Mesodermal cell (in vitro differentiated cells): Measurements from ENCODE around the gene ZNF853.
"Not testable (repeated sequence)": the region's sequence is repeated elsewhere in the genome, so short reads cannot be mapped to it uniquely, and the experiment has no call there.

Experiments
- H3K27ac ChIP-seq: 2 replicates; pipeline ENCODE4 v1.7.0; 2013; ENCODE audit warnings: mild to moderate bottlenecking, low read depth, low read length, moderate library complexity; ENCODE audit not compliant: severe bottlenecking
- H3K36me3 ChIP-seq: 2 replicates; pipeline ENCODE4 v1.7.1; 2013; ENCODE audit warnings: mild to moderate bottlenecking, low read length, moderate library complexity; ENCODE audit not compliant: control insufficient read depth, insufficient read depth
- H3K4me1 ChIP-seq: one replicate; pipeline ENCODE4 v1.7.1; 2013; ENCODE audit warnings: mild to moderate bottlenecking, low read length; ENCODE audit not compliant: insufficient read depth, control insufficient read depth, poor library complexity, severe bottlenecking
- H3K4me3 ChIP-seq: 2 replicates; pipeline ENCODE4 v1.7.0; 2013; ENCODE audit warnings: low read length, control low read depth, mild to moderate bottlenecking; ENCODE audit not compliant: insufficient read depth, poor library complexity, severe bottlenecking; ENCODE audit errors: extremely low read depth
- H3K9me3 ChIP-seq: 2 replicates; pipeline ENCODE4 v1.7.1; 2013; ENCODE audit warnings: mild to moderate bottlenecking, low read length, moderate library complexity; ENCODE audit not compliant: control insufficient read depth
- WGBS, 2 experiments: methylation state at CpG; one replicate each; pipeline ENCODE4 v1.1.5; 2013; ENCODE audit warnings: missing lambda C conversion rate in 2 of 2; ENCODE audit not compliant: insufficient coverage in 2 of 2; 5-methylcytosine and 5-hydroxymethylcytosine counted together

Gene ZNF853

DNA sequence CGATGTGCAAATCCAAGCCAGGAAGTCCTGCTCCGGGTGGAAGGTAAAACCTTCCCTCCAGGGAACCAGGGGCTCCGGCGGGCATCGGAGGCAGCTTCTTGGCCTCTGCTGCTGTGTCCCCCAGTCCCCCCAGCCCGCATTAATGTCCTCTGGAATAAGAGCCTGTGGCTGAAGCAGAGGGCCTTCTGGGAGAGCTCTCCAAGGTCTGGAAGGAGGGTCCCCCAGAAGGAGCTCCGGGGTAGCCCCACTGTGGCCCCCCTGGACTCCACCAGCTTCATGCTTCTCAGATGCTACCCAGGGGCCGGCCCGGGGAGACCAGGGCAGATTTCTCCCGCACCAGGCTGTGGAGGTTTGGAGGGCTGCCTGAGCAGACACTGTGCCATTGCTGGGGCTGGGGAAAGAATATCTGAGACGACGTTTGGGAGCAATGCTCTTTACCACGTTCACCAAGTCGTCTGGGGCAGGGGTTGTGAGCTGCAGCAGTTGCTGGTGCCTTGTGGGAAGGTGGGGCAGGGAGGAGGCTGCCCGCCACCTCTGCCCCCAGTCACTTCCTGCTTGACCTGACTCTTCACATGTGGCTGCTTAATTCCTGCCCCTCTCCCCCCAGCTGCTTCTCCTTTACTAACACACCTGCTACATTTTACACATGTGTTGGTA lies 8.3 kb downstream of the ZNF853 start:
- 89 to 93% methylated on average over 13 of the region's 15 CpGs for WGBS, 2 experiments
- Histone ChIP-seq H3K4me3 (no peak overlapping the region), H3K36me3 (peaks cover 19% of the 10 kb centered on the region), H3K27ac (no peak overlapping the region), H3K9me3 (no peaks in the 10 kb centered on the region), H3K4me1 (no peaks in the 10 kb centered on the region)

DNA sequence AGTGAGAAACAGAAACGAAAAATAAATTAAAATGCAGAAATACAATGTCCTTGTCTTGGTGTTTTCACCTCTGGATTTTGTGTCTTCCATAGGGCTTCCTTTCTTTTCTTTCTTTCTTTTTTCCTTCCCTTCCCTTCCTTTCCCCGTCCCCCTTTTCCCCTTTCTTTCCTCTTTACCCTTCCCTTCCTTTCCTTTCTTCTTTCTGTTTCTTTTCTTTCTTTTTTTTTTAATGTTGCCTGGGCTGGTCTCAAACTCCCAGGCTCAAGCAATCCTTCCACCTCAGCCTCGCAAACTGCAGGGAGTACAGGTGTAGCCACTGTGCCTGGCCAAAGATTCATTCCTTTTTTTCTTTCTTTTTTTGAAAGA lies 8.8 kb downstream of the ZNF853 start:
- Histone ChIP-seq H3K36me3 (peaks cover 19% of the 10 kb centered on the region), H3K27ac (no peak overlapping the region), H3K9me3 (no peaks in the 10 kb centered on the region), H3K4me1 (no peaks in the 10 kb centered on the region), H3K4me3 (no peak overlapping the region)
- WGBS, 2 experiments, result 86 to 100% methylated on average over 1 to 2 of the region's 3 CpGs

DNA sequence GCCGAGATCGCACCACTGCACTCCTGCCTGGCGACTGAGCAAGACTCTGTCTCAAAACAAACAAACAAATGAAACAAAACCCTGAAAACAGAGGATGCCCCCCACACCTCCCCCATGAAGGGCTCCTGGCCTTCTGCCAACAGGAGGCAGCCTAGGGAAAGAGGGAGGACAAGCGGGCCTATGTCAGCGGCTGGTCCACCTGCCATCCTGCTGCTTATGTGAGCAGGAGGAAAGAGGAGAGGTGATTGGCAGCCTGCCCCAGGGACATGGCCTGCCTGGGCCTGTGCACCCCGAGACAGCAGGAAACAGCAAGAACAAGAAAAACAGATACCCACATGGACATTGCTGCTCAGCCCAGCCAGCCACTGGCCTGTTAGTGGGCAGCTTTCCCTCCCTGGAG lies 12.6 kb downstream of the ZNF853 start:
- no peak overlapping the region for H3K4me3 ChIP-seq
- H3K9me3 ChIP-seq, result no peaks in the 10 kb centered on the region
- peaks cover 7% of the 10 kb centered on the region for H3K36me3 ChIP-seq
- no peaks in the 10 kb centered on the region for H3K4me1 ChIP-seq
- no peak overlapping the region for H3K27ac ChIP-seq
- WGBS, 2 experiments, result 76 to 93% methylated on average over 3 to 4 of the region's 6 CpGs

DNA sequence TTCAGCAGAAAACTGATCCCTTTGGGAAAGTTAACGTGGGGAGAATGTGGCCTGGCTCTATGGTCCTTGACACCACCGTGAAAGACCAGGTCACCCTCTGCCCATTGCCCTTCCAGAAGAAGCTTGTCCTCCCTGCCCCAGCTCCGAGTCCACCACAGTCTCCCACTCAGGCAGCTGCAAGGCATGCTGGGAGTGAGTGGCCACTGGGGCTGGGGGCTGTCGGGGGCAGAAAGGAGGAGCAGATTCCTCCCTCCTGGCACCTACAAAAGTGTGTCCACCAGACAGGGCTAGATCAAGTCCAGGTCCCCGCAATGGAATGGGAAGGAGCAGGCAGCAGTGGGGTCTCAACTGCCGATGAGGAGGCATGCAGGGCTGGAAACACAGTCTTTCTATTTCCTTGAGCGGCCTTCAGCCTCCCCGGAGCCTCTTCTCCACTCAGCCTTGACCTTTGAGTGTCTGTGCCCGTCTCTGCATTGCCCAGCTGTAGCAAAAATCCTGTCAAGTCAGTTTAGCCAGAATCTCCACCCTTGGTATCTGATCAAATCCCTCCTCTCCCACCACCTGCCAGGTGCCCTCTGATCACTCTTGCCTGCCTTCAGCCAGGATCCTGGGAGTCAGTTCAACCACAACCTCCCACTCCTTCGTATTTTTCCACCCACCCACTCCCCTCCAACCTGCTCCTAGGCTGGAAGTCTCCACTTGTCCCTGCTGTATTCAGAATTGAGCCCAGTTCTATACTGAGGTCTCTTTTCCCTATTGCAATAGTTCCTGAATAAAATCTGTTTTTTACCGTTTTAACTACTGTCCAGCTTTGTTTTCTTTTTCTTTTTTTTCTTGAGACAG lies 14.8 kb downstream of the ZNF853 start:
- Histone ChIP-seq H3K9me3 (no peaks in the 10 kb centered on the region), H3K36me3 (no peaks in the 10 kb centered on the region), H3K27ac (no peak overlapping the region), H3K4me3 (no peak overlapping the region), H3K4me1 (no peaks in the 10 kb centered on the region)
- 83 to 92% methylated on average over 9 to 10 of the region's 11 CpGs for WGBS, 2 experiments

DNA sequence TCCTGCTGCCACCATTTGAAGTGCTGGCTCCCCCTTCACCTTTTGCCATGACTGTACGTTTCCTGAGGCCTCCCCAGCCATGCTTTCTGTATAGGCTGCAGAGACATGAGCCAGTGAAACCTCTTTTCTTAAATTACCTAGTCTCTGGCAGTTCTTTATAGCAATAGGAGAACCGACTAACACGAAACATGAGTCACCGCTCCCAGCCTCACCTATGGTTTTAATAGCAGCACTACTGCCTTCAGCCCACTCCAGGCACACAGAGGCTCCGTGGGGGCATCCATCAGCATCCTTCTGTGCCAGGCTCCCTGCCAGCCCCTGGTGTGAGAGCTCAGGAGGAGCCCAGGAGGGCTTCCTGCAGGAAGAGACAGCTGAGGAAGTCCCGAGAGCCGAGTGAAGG lies 16.2 kb downstream of the ZNF853 start:
- Histone ChIP-seq H3K4me3 (no peak overlapping the region), H3K36me3 (no peaks in the 10 kb centered on the region), H3K4me1 (no peaks in the 10 kb centered on the region), H3K27ac (no peak overlapping the region), H3K9me3 (no peaks in the 10 kb centered on the region)
- 73 to 78% methylated on average over 7 of the region's 7 CpGs for WGBS, 2 experiments

DNA sequence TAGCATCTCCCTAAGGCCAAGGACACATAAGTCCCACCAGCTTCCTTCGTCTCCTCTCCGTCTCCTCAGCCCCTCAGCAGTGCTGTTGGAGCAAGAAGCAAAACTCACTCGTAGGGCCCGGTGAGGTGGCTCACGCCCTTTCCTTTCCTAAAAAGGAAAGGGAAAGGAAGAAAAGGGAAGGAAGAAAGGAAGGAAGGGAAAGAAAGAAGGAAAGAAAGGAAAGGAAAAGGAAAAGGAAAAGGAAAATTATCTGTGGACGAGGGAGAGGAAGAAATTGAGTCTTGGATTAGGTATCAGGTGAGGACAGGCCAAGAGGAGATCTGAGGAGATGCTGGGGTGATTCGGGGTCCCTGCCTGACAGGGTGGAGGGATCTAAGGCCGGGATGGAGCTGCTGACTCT lies 18.6 kb downstream of the ZNF853 start:
- 80 to 98% methylated on average over 4 of the region's 8 CpGs for WGBS, 2 experiments
- no peaks in the 10 kb centered on the region for H3K9me3 ChIP-seq
- H3K4me1 ChIP-seq, result peaks cover 4% of the 10 kb centered on the region
- H3K27ac ChIP-seq, result no peak overlapping the region
- peaks cover 1% of the 10 kb centered on the region for H3K36me3 ChIP-seq
- H3K4me3 ChIP-seq, result no peak overlapping the region

DNA sequence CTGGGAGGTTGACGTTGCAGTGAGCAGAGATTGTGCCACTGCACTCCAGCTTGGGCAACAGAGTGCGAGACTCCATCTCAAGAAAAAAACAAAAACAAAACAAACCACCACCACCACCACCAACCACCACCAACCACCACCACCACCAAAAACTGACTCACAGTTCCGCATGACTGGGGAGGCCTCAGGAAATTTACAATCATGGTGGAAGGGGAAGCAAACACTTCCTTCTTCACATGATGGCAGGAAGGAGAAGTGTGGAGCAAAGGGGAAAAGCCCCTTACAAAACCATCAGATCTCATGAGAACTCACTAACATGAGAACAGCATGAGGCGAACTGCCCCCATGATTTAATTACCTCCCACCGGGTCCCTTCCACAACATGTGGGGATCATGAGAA lies 19.6 kb downstream of the ZNF853 start:
- WGBS, 2 experiments, result 80 to 92% methylated on average over 2 to 3 of the region's 5 CpGs
- H3K36me3 ChIP-seq, result peaks cover 11% of the 10 kb centered on the region
- H3K4me3 ChIP-seq, result not testable (repeated sequence)

DNA sequence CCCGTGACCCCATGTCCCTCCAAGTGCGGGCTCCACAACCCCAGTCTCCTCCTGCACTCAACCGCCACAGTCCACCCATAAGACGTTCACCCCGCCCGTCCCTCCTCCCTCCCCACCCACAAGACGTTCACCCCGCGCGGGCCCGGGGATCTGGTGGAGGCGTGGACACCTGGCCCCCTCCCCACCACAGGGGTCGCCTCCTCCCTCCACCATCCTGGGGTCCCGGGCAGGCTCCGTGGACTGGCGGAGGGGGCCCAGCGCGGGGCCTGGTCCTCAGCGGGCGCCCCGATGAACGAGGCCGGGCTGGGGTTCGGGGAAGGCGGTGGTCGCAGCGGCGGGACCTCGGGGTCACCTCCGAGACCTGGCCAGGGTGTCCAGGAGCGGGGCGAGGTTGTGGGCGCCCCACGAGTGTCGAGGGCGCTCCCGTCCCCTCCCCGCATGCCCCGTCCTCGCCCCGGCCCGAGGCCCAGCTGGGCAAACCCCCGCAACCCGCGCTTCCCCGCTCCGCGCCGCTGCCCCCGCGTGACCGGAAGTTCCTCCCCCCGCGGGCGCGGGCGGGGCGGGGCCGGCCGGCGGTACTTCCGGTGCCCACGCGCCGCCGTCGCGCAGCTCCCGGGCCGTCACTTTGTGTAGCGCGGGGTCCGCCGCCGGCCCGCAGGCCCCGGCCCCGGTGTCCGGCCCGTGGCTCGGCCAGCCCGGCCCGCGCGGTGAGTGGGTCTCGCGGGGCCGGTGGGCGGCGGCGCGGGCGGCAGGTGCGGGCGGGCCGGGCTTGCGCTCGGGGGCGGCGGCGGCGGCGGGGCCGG lies 21.5 kb downstream of the ZNF853 start, which contains the start of gene ZNF316:
TSS of gene ZNF316 (plus strand) at position 578 of the 803 bp plus-strand sequence. CDS start 5,092 bp downstream, outside the sequence.
- H3K36me3 ChIP-seq, result peaks cover 31% of the 10 kb centered on the region
- H3K9me3 ChIP-seq, result no peaks in the 10 kb centered on the region
- no peak within 1 kb of the TSS for H3K27ac ChIP-seq
- H3K4me1 ChIP-seq, result peaks cover 4% of the 10 kb centered on the region
- 5 to 6% methylated on average over 63 to 68 of the region's 104 CpGs for WGBS, 2 experiments
- H3K4me3 ChIP-seq, result peak within 1 kb of the TSS; percentile 60

More for the DNA sequence above, 19.6 kb downstream of the ZNF853 start:
- not testable (repeated sequence) for H3K27ac ChIP-seq, H3K9me3 ChIP-seq, H3K4me1 ChIP-seq

DNA sequence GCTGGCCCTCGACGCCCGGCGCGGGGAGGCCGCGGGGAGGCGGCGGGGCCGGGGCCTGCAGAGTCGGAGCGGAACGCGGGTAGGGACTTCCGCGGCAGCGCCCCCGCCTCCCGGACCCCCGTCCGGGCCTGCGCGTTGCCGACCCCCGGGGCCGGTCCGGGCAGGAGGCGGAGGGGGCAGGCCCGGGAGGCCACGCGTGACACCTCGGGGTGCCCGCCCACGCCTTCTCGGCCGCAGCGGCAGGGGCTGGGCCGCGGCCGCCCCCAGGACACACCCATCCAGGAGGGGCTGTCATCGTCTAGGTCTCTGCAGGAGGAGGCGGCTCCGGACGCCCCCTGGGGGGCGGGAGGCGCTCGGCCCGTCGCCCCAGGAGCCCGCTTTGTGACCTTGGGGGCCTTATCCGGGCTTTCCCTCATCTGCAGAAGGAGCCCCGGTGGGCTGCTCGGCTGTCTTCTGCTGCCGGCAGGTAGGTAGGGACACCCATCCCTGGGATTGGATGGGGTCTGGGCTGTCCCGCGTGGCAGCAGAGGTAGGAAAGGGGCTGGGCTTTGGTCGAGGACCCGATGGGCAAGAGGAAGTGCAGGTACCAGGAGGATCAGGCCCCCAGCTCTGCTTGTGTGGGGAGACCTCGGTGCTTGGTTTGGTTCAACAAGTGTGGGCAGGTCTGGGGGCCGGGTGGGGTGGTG lies 22.3 kb downstream of the ZNF853 start:
- Histone ChIP-seq H3K4me3 (peak overlapping the region; percentile 57), H3K27ac (no peak overlapping the region), H3K4me1 (peaks cover 4% of the 10 kb centered on the region), H3K9me3 (no peaks in the 10 kb centered on the region), H3K36me3 (peaks cover 38% of the 10 kb centered on the region)
- WGBS, 2 experiments, result 6 to 7% methylated on average over 47 to 51 of the region's 60 CpGs

DNA sequence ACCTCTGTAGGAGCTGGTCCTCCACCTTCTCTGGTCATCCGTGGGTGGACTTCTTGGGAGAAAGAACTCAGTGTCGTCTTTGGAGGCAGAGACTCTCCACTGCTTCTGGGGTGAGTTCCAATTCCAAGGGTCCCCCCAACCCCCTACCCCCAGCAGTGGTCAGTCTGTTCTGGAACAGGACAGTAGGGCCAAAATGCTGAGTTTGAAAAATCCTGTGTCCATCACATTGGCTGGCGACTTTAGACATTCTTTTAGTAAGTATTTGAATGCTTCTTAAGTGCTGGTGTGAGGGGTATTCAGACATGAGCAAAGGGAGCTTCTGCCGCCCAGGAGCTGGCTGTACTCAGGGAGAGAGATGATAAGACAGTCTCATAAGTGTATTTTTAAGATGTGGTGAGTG lies 23.6 kb downstream of the ZNF853 start:
- Histone ChIP-seq H3K36me3 (peaks cover 52% of the 10 kb centered on the region), H3K9me3 (no peaks in the 10 kb centered on the region), H3K4me3 (no peak overlapping the region), H3K4me1 (peaks cover 4% of the 10 kb centered on the region), H3K27ac (no peak overlapping the region)
- whole genome bisulfite sequencing, 2 experiments, result 96 to 100% methylated on average over 4 of the region's 4 CpGs
